Measurements from ENCODE around the gene RPS27.
A peak's percentile ranks its signal among the peaks of the same experiment; 100 is the strongest.

Gene RPS27

GRCh38 chr1:153967107-153967999, 23.2 kb upstream of the RPS27 start, which contains the start of gene CREB3L4:
TSS of gene CREB3L4 (plus strand) at chr1:153967902. CDS start at chr1:153968526, 624 bp downstream.
- Histone ChIP-seq H3K4me3 (ENCODE audit: severe bottlenecking) (peak within 1 kb of the TSS; percentile 44), H3K36me3 (ENCODE audit: low read depth) (no peaks in the 10 kb centered on the region), H3K9me3 (ENCODE audit: severe bottlenecking) (no peaks in the 10 kb centered on the region), H3K4me1 (ENCODE audit: insufficient read depth, poor library complexity, severe bottlenecking) (peaks cover 11% of the 10 kb centered on the region), H3K27ac (ENCODE audit: poor library complexity, severe bottlenecking) (peak within 1 kb of the TSS; percentile 74), H3K27me3 (ENCODE audit: insufficient read depth, poor library complexity, severe bottlenecking) (no peaks in the 10 kb centered on the region)
- peak; percentile 80 for ATAC-seq (ENCODE audit: low read depth)
- TF ChIP-seq, protein P1, sequence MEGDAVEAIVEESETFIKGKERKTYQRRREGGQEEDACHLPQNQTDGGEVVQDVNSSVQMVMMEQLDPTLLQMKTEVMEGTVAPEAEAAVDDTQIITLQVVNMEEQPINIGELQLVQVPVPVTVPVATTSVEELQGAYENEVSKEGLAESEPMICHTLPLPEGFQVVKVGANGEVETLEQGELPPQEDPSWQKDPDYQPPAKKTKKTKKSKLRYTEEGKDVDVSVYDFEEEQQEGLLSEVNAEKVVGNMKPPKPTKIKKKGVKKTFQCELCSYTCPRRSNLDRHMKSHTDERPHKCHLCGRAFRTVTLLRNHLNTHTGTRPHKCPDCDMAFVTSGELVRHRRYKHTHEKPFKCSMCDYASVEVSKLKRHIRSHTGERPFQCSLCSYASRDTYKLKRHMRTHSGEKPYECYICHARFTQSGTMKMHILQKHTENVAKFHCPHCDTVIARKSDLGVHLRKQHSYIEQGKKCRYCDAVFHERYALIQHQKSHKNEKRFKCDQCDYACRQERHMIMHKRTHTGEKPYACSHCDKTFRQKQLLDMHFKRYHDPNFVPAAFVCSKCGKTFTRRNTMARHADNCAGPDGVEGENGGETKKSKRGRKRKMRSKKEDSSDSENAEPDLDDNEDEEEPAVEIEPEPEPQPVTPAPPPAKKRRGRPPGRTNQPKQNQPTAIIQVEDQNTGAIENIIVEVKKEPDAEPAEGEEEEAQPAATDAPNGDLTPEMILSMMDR (IDR thresholded peaks at IDR 0.05; ENCODE audit: poor library complexity, severe bottlenecking) = peak; percentile 53
- DNase-seq (ENCODE audit: low spot score) = peak; percentile 97

GRCh38 chr1:153968000-153968363, 22.6 kb upstream of the RPS27 start:
- H3K36me3 ChIP-seq (ENCODE audit: low read depth) = no peaks in the 10 kb centered on the region
- peak overlapping the region; percentile 74 for H3K27ac ChIP-seq (ENCODE audit: poor library complexity, severe bottlenecking)
- ATAC-seq (ENCODE audit: low read depth) (no peak), DNase-seq (ENCODE audit: low spot score) (no peak)
- H3K4me1 ChIP-seq (ENCODE audit: insufficient read depth, poor library complexity, severe bottlenecking) = peaks cover 11% of the 10 kb centered on the region
- peak overlapping the region; percentile 44 for H3K4me3 ChIP-seq (ENCODE audit: severe bottlenecking)
- H3K9me3 ChIP-seq (ENCODE audit: severe bottlenecking) = no peaks in the 10 kb centered on the region
- H3K27me3 ChIP-seq (ENCODE audit: insufficient read depth, poor library complexity, severe bottlenecking) = no peaks in the 10 kb centered on the region
- TF ChIP-seq, protein P1 (IDR thresholded peaks at IDR 0.05; ENCODE audit: poor library complexity, severe bottlenecking) = peak; percentile 19

- Histone ChIP-seq H3K27me3 (ENCODE audit: insufficient read depth, poor library complexity, severe bottlenecking) (no peaks in the 10 kb centered on the region), H3K27ac (ENCODE audit: poor library complexity, severe bottlenecking) (peak overlapping the region; percentile 74), H3K4me1 (ENCODE audit: insufficient read depth, poor library complexity, severe bottlenecking) (peaks cover 11% of the 10 kb centered on the region), H3K4me3 (ENCODE audit: severe bottlenecking) (peak overlapping the region; percentile 44), H3K36me3 (ENCODE audit: low read depth) (no peaks in the 10 kb centered on the region), H3K9me3 (ENCODE audit: severe bottlenecking) (no peaks in the 10 kb centered on the region)
- TF ChIP-seq, protein P1 (IDR thresholded peaks at IDR 0.05; ENCODE audit: poor library complexity, severe bottlenecking) = no peak
- ATAC-seq (ENCODE audit: low read depth) (no peak), DNase-seq (ENCODE audit: low spot score) (no peak)
Observed at GRCh38 chr1:153968408-153968807, 22.2 kb upstream of the RPS27 start.

GRCh38 chr1:153968972-153969371, 21.6 kb upstream of the RPS27 start:
- no peak overlapping the region for H3K4me3 ChIP-seq (ENCODE audit: severe bottlenecking)
- no peak for ATAC-seq (ENCODE audit: low read depth)
- H3K27ac ChIP-seq (ENCODE audit: poor library complexity, severe bottlenecking) = no peak overlapping the region
- TF ChIP-seq, protein P1 (IDR thresholded peaks at IDR 0.05; ENCODE audit: poor library complexity, severe bottlenecking) = no peak
- DNase-seq (ENCODE audit: low spot score) = no peak
- no peaks in the 10 kb centered on the region for H3K9me3 ChIP-seq (ENCODE audit: severe bottlenecking)
- no peaks in the 10 kb centered on the region for H3K27me3 ChIP-seq (ENCODE audit: insufficient read depth, poor library complexity, severe bottlenecking)
- peaks cover 1% of the 10 kb centered on the region for H3K36me3 ChIP-seq (ENCODE audit: low read depth)
- peaks cover 11% of the 10 kb centered on the region for H3K4me1 ChIP-seq (ENCODE audit: insufficient read depth, poor library complexity, severe bottlenecking)

DNA sequence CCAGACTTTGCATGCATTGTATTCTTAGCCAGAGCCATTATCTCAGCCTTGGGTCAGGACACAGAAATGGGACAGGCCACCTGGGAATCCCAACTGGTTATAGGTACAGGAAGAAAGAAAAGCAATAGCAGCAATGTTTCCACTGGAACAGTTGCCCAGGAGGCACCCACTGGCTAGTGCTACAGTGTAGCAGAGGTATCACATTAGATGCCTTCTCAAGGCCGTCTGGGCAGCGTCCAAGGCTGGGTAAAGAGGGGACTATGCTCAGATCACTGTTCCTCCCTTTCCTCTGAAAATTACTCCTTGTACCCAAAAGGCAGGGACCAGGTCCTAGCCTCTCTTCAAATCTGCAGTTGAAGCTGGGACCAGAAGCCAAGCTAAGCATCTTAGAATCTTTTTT, 20.2 kb upstream of the RPS27 start:
- DNase-seq (ENCODE audit: low spot score) = no peak
- ATAC-seq (ENCODE audit: low read depth) = no peak
- H3K27me3 ChIP-seq (ENCODE audit: insufficient read depth, poor library complexity, severe bottlenecking) = no peaks in the 10 kb centered on the region
- no peaks in the 10 kb centered on the region for H3K9me3 ChIP-seq (ENCODE audit: severe bottlenecking)
- TF ChIP-seq, protein P1 (IDR thresholded peaks at IDR 0.05; ENCODE audit: poor library complexity, severe bottlenecking) = no peak
- H3K4me1 ChIP-seq (ENCODE audit: insufficient read depth, poor library complexity, severe bottlenecking) = peaks cover 4% of the 10 kb centered on the region
- H3K36me3 ChIP-seq (ENCODE audit: low read depth) = peaks cover 15% of the 10 kb centered on the region
- H3K4me3 ChIP-seq (ENCODE audit: severe bottlenecking) = no peak overlapping the region
- no peak overlapping the region for H3K27ac ChIP-seq (ENCODE audit: poor library complexity, severe bottlenecking)

All from RWPE2 (cell line).